ENCODE measurements around the gene ZNF337. TPM values are rescaled to one million over a fixed set of nuclear protein-coding genes. Genes with fewer than 3 reads are reported as not detected.
"Not testable (repeated sequence)": the region's sequence is repeated elsewhere in the genome, so short reads cannot be mapped to it uniquely, and the experiment has no call there.

The ZNF337 gene
- total RNA-seq: 16.6 and 19.1 TPM in 2 replicates

GRCh38 chr20:25696371-25697131 lies at the start of gene ZNF337:
TSS of gene ZNF337 (minus strand) at chr20:25696853. CDS start at chr20:25686417, 10,436 bp downstream.
- DNase-seq: peak; percentile 98

- DNase-seq: no peak
These were observed 49.1 kb upstream of the ZNF337 start for GRCh38 chr20:25745738-25746137.

- no peak for DNase-seq
These were observed 48.4 kb upstream of the ZNF337 start for GRCh38 chr20:25745100-25745499.

- no peak for DNase-seq
These were observed 47.6 kb upstream of the ZNF337 start for GRCh38 chr20:25744261-25744660.

GRCh38 chr20:25741088-25741487 lies 44.4 kb upstream of the ZNF337 start:
- DNase-seq: no peak

- peak; percentile 57 for DNase-seq
These were observed 43.1 kb upstream of the ZNF337 start for GRCh38 chr20:25739615-25740320.

GRCh38 chr20:25738198-25738597 lies 41.5 kb upstream of the ZNF337 start:
- no peak for DNase-seq

GRCh38 chr20:25733903-25734302 lies 37.2 kb upstream of the ZNF337 start:
- DNase-seq: no peak

- no peak for DNase-seq
These were observed 34.2 kb upstream of the ZNF337 start for GRCh38 chr20:25730862-25731261.

- DNase-seq: no peak
These were observed 29.7 kb upstream of the ZNF337 start for GRCh38 chr20:25726357-25726756.

GRCh38 chr20:25725639-25726038 lies 29.0 kb upstream of the ZNF337 start:
- no peak for DNase-seq

DNA sequence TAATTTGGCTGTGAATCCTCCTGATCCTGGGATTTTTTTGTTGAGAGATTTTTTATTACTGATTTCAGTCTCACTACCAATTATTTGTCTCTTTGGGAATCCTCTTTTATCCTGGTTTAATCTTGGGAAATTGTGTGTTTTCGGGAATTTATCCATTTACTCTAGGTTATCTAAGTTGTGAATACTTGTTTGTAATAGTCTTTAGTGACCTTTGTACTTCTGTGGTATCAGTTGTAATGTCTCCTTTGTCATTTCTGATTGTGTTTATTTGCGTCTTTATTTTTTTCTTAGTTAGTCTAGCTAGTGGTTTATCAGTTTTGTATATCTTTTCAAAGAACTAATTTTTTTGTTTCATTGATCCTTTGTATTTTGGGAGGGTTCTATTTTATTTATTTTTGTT lies 27.3 kb upstream of the ZNF337 start:
- DNase-seq: no peak

DNA sequence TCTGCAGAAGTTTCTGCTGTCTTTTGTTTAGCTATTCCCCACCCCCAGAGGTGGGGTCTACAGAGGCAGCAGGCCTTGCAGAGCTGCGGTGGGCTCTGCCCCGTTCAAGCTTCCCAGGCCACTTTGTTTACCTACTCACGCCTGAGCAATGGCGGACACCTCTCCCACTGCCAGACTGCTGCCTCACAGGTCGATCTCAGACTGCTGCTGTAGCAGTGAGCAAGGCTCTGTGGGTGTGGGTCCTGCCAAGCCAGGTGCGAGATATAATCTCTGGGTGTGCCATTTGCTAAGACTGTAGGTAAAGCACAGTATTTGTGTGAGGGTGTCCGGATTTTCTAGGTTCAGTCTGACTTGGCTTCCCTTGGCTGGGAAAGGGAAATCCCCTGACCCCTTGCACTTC lies 23.6 kb upstream of the ZNF337 start:
- DNase-seq: no peak

DNA sequence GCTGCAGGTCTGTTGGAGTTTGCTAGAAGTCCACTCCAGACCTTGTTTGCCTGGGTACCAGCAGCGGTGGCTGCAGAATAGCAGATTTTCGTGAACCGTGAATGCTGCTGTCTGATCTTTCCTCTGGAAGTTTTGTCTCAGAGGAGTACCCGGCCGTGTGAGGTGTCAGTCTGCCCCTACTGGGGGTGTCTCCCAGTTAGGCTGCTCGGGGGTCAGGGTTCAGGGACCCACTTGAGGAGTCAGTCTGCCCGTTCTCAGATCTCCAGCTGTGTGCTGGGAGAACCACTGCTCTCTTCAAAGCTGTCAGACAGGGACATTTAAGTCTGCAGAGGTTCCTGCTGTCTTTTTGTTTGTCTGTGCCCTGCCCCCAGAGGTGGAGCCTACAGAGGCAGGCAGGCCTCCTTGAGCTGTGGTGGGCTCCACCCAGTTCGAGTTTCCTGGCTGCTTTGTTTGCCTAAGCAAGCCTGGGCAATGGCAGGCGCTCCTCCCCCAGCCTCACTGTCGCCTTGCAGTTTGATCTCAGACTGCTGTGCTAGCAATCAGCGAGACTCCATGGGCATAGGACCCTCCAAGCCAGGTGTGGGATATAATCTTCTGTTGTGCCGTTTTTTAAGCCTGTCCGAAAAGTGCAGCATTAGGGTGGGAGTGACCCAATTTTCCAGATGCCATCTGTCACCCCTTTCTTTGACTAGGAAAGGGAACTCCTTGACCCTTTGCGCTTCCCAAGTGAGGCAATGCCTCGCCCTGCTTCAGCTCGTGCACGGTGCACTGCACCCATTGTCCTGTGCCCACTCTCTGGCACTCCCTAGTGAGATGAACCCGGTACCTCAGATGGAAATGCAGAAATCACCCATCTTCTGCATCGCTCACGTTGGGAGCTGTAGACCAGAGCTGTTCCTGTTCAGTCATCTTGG lies 22.5 kb upstream of the ZNF337 start:
- peak; percentile 11 for DNase-seq

- no peak for DNase-seq
These were observed 11.0 kb upstream of the ZNF337 start for GRCh38 chr20:25707695-25708094.

DNA sequence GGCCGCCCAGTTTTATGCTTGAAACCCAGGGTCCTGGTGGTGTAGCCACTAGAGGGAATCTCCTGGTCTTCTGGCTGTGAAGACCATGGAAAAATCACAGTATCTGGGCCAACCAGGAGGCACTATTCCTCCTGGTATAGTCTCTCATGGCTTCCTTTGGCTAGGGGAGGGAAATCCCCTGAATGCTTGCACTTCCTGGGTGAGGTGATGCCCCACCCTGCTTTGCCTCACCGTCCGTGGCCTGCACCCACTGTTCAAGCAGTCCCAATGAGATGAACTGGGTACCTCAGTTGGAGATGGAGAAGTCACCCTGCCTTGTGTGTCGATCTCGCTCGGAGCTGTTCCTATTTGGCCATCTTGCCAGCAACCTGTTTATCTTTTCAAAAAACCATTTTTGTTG lies 10.1 kb upstream of the ZNF337 start:
- DNase-seq: no peak

DNA sequence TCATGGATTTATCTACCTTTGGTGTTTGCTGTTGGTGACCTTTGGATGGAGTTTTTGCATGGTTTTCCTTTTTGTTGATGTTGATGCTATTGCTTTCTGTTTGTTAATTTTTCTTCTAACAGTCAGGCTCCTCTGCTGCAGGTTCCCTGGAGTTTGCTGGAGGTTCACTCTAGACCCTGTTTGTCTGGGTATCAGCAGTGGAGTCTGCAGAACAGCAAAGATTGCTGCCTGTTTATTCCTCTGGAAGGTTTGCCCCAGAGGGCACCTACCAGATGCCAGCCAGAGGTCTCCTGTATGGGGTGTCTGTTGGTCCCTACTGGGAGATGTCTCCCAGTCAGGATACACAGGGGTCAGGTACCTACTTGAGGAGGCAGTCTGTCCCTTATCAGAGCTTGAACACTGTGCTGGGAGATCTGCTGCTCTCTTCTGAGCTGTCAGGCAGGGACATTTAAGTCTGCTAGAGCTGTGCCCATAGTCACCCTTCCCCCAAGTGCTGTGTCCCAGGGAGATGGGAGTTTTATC lies 9.2 kb upstream of the ZNF337 start:
- no peak for DNase-seq

- not testable (repeated sequence) for DNase-seq
These were observed 7.7 kb upstream of the ZNF337 start for GRCh38 chr20:25704303-25704702.

GRCh38 chr20:25700835-25701234 lies 4.2 kb upstream of the ZNF337 start:
- DNase-seq: not testable (repeated sequence)

DNA sequence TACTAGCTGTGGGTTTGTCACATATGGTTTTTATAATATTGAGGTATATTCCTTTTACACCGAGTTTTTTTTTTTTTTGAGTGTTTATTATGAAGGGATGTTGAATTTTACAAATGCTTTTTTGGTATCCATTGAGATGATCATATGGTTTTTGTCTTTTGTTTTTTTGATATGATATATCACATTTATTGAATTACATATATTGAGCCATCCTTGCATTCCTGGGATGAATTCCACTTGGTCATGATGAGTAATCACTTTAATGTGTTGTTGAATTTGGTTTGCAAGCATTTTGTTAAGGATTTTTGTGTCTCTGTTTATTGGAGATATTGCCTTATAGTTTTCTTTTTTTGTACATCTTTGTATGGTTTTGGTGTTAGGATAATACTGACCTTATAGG lies 3.3 kb upstream of the ZNF337 start:
- peak; percentile 14 for DNase-seq

DNA sequence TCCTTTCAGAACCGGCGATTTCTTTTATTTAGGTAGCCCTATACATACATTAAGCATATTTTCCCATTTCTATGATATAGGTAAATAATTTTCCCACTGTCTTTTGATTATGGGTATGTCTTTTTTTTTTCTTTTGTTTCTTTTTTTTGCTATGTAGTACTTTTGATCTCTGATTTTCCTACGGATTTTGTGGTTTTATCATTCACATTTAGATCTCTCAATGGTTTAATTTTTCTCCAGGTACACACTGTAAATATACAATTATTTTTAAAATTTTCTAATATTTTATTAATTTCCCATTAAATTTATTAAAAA lies 436 bp upstream of the ZNF337 start:
- no peak for DNase-seq

DNA sequence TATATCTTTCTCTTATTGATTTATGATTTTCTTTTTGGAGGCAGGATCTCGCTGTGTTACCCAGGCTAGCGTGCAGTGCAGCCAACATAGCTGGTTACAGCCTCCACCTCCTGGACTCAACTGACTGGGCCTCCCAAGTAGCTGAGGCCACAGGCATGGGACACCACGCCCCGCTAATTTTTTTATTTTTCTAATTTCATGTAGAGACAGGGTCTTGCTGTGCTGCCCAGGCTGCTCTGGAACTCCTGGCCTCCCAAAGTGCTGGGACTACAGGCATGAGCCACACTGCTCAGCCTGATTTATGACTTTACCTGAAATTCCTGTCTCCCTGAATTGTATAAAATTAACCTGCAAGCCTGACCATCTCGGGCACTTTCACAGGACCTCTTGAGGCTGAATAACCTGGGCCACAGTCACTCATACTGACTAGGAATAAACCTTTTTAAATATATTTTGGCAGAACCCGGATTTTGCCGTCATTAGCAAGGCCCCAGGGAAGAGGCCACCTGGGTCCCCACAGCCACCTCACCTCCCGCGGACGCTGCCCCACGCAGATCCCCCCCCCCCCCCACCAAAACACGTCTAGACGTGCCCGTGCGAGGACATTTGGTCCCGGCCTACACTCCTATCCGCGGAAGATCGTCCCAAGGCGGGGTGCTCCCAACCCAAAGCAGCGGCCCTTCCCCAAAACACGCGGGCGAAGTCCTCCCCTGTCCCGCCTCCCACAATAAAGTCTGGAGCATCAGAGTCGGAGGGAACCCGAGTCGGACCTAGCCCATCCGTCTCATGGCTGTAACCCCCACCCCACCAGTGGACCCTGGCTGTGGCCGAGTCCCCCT lies 902 bp downstream of the ZNF337 start:
- peak; percentile 10 for DNase-seq

Data from dermis blood vessel endothelial cell (primary cell).